Osteoblast (primary cell): ENCODE data around the gene CSMD2. TPM values are rescaled to one million over a fixed set of nuclear protein-coding genes. Genes with fewer than 3 reads are reported as not detected.
A peak's percentile ranks its signal among the peaks of the same experiment; 100 is the strongest.

Experiments
- DNase-seq: peaks from one replicate; pipeline ENCODE4 v3.0.0; 2011; ENCODE audit warnings: low spot score, mixed read lengths; ENCODE audit not compliant: insufficient read length; ENCODE audit errors: missing footprints
- H2AFZ ChIP-seq: 2 replicates; pipeline ENCODE4 v1.6.0; 2011; ENCODE audit warnings: mild to moderate bottlenecking, low read length
- H3K27ac ChIP-seq: 2 replicates; pipeline ENCODE4 v1.5.1; 2011; ENCODE audit warnings: mild to moderate bottlenecking, low read depth, low read length, moderate library complexity
- H3K27me3 ChIP-seq: 2 replicates; pipeline ENCODE4 v1.6.0; 2012; ENCODE audit warnings: mild to moderate bottlenecking, control low read depth, inconsistent platforms, low read length, moderate library complexity; ENCODE audit not compliant: insufficient read depth
- H3K36me3 ChIP-seq: 2 replicates; pipeline ENCODE4 v1.5.1; 2011; ENCODE audit warnings: mild to moderate bottlenecking, low read length, control low read depth, moderate library complexity; ENCODE audit not compliant: insufficient read depth
- H3K4me1 ChIP-seq: 2 replicates; pipeline ENCODE4 v1.5.1; 2011; ENCODE audit warnings: mild to moderate bottlenecking, low read length, control low read depth, moderate library complexity; ENCODE audit not compliant: insufficient read depth
- H3K4me2 ChIP-seq: 2 replicates; pipeline ENCODE4 v1.6.0; 2011; ENCODE audit warnings: mild to moderate bottlenecking, low read length; ENCODE audit not compliant: insufficient read depth
- H3K4me3 ChIP-seq: fragments of 200-600 bp; sonication (generic); 3 replicates; pipeline ENCODE4 v1.5.1; 2012; ENCODE audit warnings: mild to moderate bottlenecking, low read length, inconsistent platforms; ENCODE audit not compliant: insufficient read depth
- H3K79me2 ChIP-seq: 2 replicates; pipeline ENCODE4 v1.6.0; 2012; ENCODE audit warnings: mild to moderate bottlenecking, low read length, control low read depth, inconsistent platforms; ENCODE audit not compliant: insufficient read depth
- H3K9me3 ChIP-seq: 2 replicates; pipeline ENCODE4 v1.5.1; 2011; ENCODE audit warnings: low read depth, low read length, control low read depth
- H4K20me1 ChIP-seq: 2 replicates; pipeline ENCODE4 v1.6.0; 2012; ENCODE audit warnings: mild to moderate bottlenecking, low read length, control low read depth; ENCODE audit not compliant: insufficient read depth
- total RNA-seq: library from RNA; depleted of rRNA; stranded (reverse); fragments of >200 nt; gene quantifications from 2 replicates; pipeline ENCODE4 v1.2.3, GENCODE V29; 2012
- TF ChIP-seq, protein P1 (sequence below): IDR thresholded peaks from 2 replicates; pipeline ENCODE4 v1.5.1; 2011; ENCODE audit warnings: mild to moderate bottlenecking, low read depth, low read length, moderate library complexity; ENCODE audit errors: extremely low read depth

The CSMD2 gene
- total RNA-seq, 1 donor: 0.36 TPM

DNA sequence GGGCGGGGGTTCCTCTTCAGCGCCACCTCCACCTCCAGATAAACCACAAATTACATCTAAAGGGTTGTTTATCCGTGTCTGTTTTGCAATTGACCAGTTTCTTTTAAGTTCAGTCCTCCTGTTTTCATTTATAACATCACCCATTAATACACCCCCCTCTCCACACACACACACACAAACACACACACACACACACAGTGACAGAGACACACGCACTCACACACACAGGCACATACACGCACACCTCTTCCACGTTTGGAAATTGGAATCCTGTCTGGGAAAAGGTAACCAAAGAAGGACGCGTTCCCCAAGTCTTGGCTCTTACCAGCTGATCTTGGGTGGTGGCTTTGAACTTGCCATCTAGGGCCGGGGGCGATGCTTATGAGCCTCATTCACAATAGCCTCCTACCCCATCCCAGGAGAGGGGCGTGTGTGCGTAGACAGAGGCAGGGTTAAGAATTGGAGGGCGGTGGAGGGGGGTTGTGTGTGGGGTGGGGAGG lies 442 bp upstream of the CSMD2 start:
- H3K4me3 ChIP-seq: peak overlapping the region; percentile 57
- peaks cover 12% of the 10 kb centered on the region for H3K4me1 ChIP-seq
- H3K27ac ChIP-seq: no peak overlapping the region
- no peaks in the 10 kb centered on the region for H3K36me3 ChIP-seq
- H3K27me3 ChIP-seq: peaks cover 31% of the 10 kb centered on the region
- TF ChIP-seq, protein P1, sequence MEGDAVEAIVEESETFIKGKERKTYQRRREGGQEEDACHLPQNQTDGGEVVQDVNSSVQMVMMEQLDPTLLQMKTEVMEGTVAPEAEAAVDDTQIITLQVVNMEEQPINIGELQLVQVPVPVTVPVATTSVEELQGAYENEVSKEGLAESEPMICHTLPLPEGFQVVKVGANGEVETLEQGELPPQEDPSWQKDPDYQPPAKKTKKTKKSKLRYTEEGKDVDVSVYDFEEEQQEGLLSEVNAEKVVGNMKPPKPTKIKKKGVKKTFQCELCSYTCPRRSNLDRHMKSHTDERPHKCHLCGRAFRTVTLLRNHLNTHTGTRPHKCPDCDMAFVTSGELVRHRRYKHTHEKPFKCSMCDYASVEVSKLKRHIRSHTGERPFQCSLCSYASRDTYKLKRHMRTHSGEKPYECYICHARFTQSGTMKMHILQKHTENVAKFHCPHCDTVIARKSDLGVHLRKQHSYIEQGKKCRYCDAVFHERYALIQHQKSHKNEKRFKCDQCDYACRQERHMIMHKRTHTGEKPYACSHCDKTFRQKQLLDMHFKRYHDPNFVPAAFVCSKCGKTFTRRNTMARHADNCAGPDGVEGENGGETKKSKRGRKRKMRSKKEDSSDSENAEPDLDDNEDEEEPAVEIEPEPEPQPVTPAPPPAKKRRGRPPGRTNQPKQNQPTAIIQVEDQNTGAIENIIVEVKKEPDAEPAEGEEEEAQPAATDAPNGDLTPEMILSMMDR: no peak
- no peak overlapping the region for H3K4me2 ChIP-seq
- no peaks in the 10 kb centered on the region for H3K9me3 ChIP-seq
- H2AFZ ChIP-seq: no peak overlapping the region
- no peaks in the 10 kb centered on the region for H3K79me2 ChIP-seq
- no peaks in the 10 kb centered on the region for H4K20me1 ChIP-seq
- DNase-seq: no peak

DNA sequence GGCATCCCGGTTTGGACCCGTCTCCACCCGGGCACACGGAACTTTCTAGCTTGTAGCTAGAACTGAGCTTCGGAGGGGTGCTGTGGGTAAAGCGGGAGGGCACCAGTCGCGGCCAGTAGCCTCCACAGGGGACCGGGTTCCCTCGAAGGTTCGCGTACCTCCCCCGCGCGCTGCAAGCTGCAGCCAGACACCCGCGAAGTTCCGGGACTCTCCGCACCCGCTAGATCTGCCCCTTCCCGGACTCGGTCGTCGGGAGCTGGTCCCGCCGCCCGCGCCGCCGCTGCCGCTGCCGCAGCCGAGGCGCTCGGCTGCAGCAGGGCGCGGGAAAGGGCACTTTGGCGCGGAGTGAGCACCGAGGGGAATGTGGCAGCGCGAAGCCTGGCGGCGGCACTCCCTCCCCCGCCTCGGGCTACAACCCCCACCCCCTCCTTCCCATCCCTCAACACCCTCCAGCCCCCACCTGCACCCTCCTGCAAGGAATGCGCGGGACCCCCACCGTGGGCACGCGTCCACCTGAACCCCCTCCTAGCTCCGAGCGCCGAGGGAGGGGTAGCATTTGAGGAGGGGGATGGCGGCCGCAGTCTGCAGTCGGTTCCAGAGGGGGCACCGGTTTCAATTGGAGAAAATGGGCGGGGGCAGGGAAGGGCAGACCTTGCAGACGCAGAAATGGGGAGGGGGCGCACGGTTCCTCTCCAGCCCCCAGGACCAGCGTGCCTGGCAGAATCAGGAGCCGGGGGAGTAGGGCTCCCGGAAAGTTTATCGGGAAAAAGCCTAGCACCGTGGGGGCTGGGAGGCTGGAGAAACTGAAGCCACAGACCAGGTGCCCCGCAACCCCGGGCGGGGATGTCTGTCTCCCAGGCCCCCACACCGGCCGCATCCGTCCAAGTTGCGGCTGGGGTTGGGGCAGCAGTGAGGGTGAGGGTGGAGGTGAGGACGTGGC lies 968 bp downstream of the CSMD2 start:
- Histone ChIP-seq H3K27ac (no peak overlapping the region), H3K4me2 (peak overlapping the region; percentile 78), H3K27me3 (peaks cover 31% of the 10 kb centered on the region), H3K79me2 (no peaks in the 10 kb centered on the region), H4K20me1 (no peaks in the 10 kb centered on the region), H3K4me1 (peaks cover 12% of the 10 kb centered on the region), H3K9me3 (no peaks in the 10 kb centered on the region), H2AFZ (no peak overlapping the region), H3K36me3 (no peaks in the 10 kb centered on the region), H3K4me3 (peak overlapping the region; percentile 58)
- TF ChIP-seq, protein P1: no peak
- no peak for DNase-seq

GRCh38 chr1:34162852-34163766 lies 1.9 kb downstream of the CSMD2 start:
- Histone ChIP-seq H3K27ac (no peak overlapping the region), H3K27me3 (peaks cover 31% of the 10 kb centered on the region)

More at GRCh38 chr1:34162852-34163766, 1.9 kb downstream of the CSMD2 start:
- H3K9me3 ChIP-seq: no peaks in the 10 kb centered on the region
- peak overlapping the region; percentile 68 for H2AFZ ChIP-seq
- H3K36me3 ChIP-seq: no peaks in the 10 kb centered on the region
- H3K4me1 ChIP-seq: peaks cover 12% of the 10 kb centered on the region
- H3K4me3 ChIP-seq: peak overlapping the region; percentile 58
- no peaks in the 10 kb centered on the region for H4K20me1 ChIP-seq
- TF ChIP-seq, protein P1: peak; percentile 50
- peak overlapping the region; percentile 78 for H3K4me2 ChIP-seq
- H3K79me2 ChIP-seq: no peaks in the 10 kb centered on the region
- peak; percentile 93 for DNase-seq
